ENCODE results near the gene RAB10.
"Not testable (repeated sequence)": the region's sequence is repeated elsewhere in the genome, so short reads cannot be mapped to it uniquely, and the experiment has no call there.

The RAB10 gene

GRCh38 chr2:26033818-26034636 lies at the start of gene RAB10:
RAB10 (plus strand) TSS chr2:26034084; CDS start chr2:26034609, 525 bp downstream.
- Histone ChIP-seq H3K27ac (peak within 1 kb of the TSS; percentile 80 to 99 (median 95)), H3K4me3 (peak within 1 kb of the TSS; percentile 53 to 91 (median 80))

- Histone ChIP-seq H3K4me3 (no peak overlapping the region), H3K27ac (no peak overlapping the region)
These were observed 45.8 kb upstream of the RAB10 start for GRCh38 chr2:25988134-25988533.

- H3K4me3 ChIP-seq = no peak overlapping the region
- no peak overlapping the region for H3K27ac ChIP-seq
These were observed 44.7 kb upstream of the RAB10 start for GRCh38 chr2:25989154-25989553.

GRCh38 chr2:25991965-25992364 lies 41.9 kb upstream of the RAB10 start:
- Histone ChIP-seq H3K4me3 (no peak overlapping the region), H3K27ac (peak overlapping the region in 13 of 21 experiments; percentile 4 to 70 (median 28))

- Histone ChIP-seq H3K27ac (peak overlapping the region in 4 of 21 experiments; percentile 12 to 70 (median 33)), H3K4me3 (no peak overlapping the region)
These were observed 41.3 kb upstream of the RAB10 start for GRCh38 chr2:25992556-25992955.

GRCh38 chr2:25993049-25993448 lies 40.8 kb upstream of the RAB10 start:
- Histone ChIP-seq H3K27ac (no peak overlapping the region), H3K4me3 (no peak overlapping the region)

- H3K4me3 ChIP-seq = no peak overlapping the region
- no peak overlapping the region for H3K27ac ChIP-seq
These were observed 39.4 kb upstream of the RAB10 start for GRCh38 chr2:25994509-25994908.

- Histone ChIP-seq H3K4me3 (no peak overlapping the region), H3K27ac (no peak overlapping the region)
These were observed 37.0 kb upstream of the RAB10 start for GRCh38 chr2:25996844-25997243.

- peak overlapping the region in 1 of 21 experiments; percentile 15 for H3K27ac ChIP-seq
- H3K4me3 ChIP-seq = not testable (repeated sequence)
These were observed 35.0 kb upstream of the RAB10 start for GRCh38 chr2:25998816-25999383.

GRCh38 chr2:25999406-25999805 lies 34.5 kb upstream of the RAB10 start:
- H3K27ac ChIP-seq = peak overlapping the region in 2 of 21 experiments; percentile 1 to 15
- H3K4me3 ChIP-seq = not testable (repeated sequence)

- no peak overlapping the region for H3K4me3 ChIP-seq
- H3K27ac ChIP-seq = peak overlapping the region in 15 of 21 experiments; percentile 15 to 85 (median 78)
These were observed 33.3 kb upstream of the RAB10 start for GRCh38 chr2:26000561-26001082.

- Histone ChIP-seq H3K27ac (peak overlapping the region; percentile 13 to 85 (median 76)), H3K4me3 (no peak overlapping the region)
These were observed 32.0 kb upstream of the RAB10 start for GRCh38 chr2:26001743-26002351.

- Histone ChIP-seq H3K4me3 (no peak overlapping the region), H3K27ac (peak overlapping the region in 20 of 21 experiments; percentile 41 to 85 (median 78))
These were observed 31.1 kb upstream of the RAB10 start for GRCh38 chr2:26002632-26003310.

GRCh38 chr2:26008095-26008494 lies 25.8 kb upstream of the RAB10 start:
- H3K27ac ChIP-seq = peak overlapping the region in 20 of 21 experiments; percentile 24 to 85 (median 76)
- no peak overlapping the region for H3K4me3 ChIP-seq

- Histone ChIP-seq H3K4me3 (no peak overlapping the region), H3K27ac (peak overlapping the region in 20 of 21 experiments; percentile 34 to 85 (median 76))
These were observed 24.9 kb upstream of the RAB10 start for GRCh38 chr2:26008851-26009566.

- H3K4me3 ChIP-seq = no peak overlapping the region
- peak overlapping the region in 14 of 21 experiments; percentile 40 to 85 (median 60) for H3K27ac ChIP-seq
These were observed 24.3 kb upstream of the RAB10 start for GRCh38 chr2:26009567-26009963.

- H3K27ac ChIP-seq = peak overlapping the region in 11 of 21 experiments; percentile 28 to 82 (median 65)
- no peak overlapping the region for H3K4me3 ChIP-seq
These were observed 22.9 kb upstream of the RAB10 start for GRCh38 chr2:26010943-26011342.

GRCh38 chr2:26011609-26011989 lies 22.3 kb upstream of the RAB10 start:
- Histone ChIP-seq H3K4me3 (no peak overlapping the region), H3K27ac (peak overlapping the region in 20 of 21 experiments; percentile 10 to 82 (median 60))

Measured in skin epidermis (tissue), 12 donors.